NCI-H1092 treated with DMSO at 0.1 percent for 48 hours (cell line): ENCODE measurements around the gene C12orf43.

ENCODE experiments used
- DNase-seq: peaks from one replicate; lab custom pipeline; 2025; lab: John Stamatoyannopoulos, UW

Gene C12orf43

GRCh38 chr12:120999191-121000120 lies 16.8 kb downstream of the C12orf43 start:
- DNase-seq: no peak

GRCh38 chr12:120998435-120998834 lies 17.9 kb downstream of the C12orf43 start:
- DNase-seq: no peak

DNA sequence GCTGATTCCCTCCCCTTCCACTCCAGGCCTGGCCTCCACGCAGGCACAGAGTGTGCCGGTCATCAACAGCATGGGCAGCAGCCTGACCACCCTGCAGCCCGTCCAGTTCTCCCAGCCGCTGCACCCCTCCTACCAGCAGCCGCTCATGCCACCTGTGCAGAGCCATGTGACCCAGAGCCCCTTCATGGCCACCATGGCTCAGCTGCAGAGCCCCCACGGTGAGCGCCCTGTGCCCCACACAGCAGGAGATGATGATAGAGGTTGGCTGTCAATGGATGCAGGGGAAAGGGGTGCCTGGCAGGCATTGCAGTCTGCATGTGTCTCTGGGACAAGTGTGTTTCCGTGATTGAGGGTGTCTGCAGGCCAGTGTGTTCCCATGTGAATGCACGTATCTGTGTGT lies 18.8 kb downstream of the C12orf43 start:
- no peak for DNase-seq

DNA sequence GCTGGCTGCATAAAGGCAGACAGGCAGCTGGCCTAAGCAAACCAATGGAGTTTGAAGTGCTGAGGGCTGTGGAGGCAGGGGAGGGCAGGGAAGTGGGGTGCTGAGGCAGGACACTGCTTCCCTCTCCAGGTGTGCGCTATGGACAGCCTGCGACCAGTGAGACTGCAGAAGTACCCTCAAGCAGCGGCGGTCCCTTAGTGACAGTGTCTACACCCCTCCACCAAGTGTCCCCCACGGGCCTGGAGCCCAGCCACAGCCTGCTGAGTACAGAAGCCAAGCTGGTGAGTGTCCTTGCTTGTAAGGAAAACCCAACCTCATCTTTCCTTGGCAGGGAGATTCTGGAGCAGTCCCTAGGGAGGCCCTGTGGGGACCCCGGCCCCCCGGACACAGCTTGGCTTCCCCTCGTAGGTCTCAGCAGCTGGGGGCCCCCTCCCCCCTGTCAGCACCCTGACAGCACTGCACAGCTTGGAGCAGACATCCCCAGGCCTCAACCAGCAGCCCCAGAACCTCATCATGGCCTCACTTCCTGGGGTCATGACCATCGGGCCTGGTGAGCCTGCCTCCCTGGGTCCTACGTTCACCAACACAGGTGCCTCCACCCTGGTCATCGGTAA lies 20.0 kb downstream of the C12orf43 start:
- DNase-seq: no peak

- no peak for DNase-seq
Observed at GRCh38 chr12:120994589-120995337, 21.5 kb downstream of the C12orf43 start.

GRCh38 chr12:120994059-120994458 lies 22.2 kb downstream of the C12orf43 start:
- no peak for DNase-seq

- DNase-seq: no peak
Observed at GRCh38 chr12:120993496-120993895, 22.8 kb downstream of the C12orf43 start.

- no peak for DNase-seq
Observed at GRCh38 chr12:120992989-120993388, 23.3 kb downstream of the C12orf43 start.

DNA sequence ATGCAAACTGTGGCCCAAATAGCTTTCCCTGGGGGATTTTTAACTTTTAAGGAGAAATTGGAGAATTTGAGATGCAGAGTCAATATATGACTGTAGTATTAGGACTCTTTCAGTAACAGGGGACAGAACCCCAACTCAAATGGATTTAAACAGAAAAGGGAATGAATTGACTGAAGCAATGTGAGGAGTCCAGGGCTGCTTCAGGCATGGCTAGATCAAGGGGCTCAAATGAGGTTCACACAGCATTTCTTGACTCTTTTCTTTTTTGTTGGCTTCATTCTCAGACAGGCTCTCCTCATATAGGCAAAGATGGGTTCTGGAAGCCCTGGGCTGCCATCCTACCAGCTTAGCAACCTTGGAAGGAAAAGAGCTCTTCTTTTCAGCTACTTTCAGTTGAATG lies 24.3 kb downstream of the C12orf43 start:
- no peak for DNase-seq

GRCh38 chr12:120990487-120991055 lies 25.7 kb downstream of the C12orf43 start:
- no peak for DNase-seq

GRCh38 chr12:120989687-120990086 lies 26.6 kb downstream of the C12orf43 start:
- no peak for DNase-seq

GRCh38 chr12:120988658-120989057 lies 27.6 kb downstream of the C12orf43 start:
- no peak for DNase-seq

DNA sequence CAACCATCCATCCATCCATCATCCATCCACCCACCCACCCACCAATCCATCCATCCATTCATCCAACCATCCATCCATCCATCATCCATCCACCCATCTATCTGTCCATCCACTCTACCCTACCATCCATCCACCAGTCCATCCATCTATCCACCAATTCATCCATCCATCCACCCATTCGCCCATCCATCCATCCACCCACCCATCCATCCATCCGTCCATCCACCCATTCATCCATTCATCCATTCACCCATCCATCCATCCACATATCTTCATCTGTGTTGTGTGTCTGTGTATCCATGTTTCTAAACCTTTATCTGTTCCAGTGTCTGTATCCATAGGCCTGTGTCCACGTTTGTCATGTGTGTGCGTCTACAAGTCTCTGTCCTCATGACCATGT lies 28.1 kb downstream of the C12orf43 start:
- DNase-seq: no peak

GRCh38 chr12:120984351-120984898 lies 31.9 kb downstream of the C12orf43 start:
- DNase-seq: no peak

DNA sequence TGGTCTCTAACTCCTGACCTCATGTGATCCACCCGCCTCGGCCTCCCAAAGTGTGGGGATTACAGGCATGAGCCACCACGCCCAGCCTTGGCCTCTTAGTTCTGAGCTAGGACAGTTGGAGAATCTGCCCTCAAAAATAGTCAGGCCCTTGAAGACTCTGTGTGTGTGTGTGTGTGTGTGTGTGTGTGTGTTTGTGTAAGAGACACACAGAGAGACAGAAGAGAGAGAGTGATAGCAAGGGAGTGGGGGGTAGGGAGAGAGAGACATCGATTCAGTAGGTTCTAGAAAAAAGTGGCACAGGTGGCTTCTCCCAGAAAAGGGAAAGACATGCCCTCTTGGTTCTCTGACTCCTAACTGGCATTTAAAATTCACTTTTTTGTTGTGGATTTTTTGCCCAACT lies 32.5 kb downstream of the C12orf43 start:
- no peak for DNase-seq

- DNase-seq: no peak
Observed at GRCh38 chr12:120982659-120983058, 33.6 kb downstream of the C12orf43 start.

DNA sequence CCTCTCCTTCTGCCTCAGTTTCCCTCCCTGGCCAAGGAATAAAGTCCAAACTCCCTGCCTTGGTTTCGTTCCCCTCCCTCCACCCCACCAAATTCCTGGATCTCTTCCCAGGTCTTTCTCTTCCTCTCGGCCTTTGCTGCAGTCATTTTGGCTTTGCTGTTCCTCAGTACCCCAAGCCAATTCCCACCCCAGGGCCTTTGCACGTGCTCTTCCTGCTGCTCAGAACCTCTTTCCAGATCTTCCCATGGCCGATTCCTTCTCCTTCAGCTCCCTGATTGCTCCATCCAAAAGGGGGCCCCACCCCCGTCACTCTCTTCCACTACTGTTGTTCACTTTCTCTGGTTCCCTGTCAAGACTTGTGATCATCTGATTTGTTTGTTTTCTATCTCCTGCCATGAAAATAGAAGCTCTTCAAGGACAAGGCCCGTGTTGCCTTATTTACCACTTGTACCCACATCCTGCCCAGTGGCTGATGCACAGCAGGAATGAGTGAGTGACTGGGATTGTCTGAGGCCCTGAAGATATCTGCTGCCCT lies 34.8 kb downstream of the C12orf43 start:
- no peak for DNase-seq

DNA sequence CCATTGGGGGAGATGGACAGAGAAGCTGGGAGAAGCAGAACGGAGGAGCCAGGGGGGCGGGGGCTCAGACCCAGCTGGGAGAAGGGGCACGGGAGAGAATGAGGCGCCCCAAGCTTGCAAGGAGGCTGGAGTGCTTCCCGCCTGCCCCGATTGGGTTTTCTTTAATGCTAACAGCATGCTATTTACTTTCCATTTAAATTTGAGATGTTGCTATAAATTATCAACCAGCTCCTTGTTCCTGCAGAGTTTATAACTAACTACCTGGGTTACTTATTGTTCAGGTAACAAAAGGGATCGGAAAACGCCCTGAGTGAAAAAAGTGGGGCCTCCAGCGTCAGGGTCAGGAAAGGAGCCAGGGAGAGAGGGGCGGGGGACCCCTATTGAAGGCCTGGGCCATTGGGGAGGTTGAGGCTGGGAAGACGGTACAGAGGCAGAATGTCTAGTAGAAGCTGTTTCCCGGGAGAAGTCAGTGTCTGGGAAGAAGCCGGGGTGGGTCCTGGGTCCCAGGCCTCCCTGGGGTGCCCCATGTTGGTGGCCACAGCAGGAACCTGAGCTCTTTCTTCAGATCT lies 35.4 kb downstream of the C12orf43 start:
- DNase-seq: no peak

GRCh38 chr12:120979862-120980696 lies 36.2 kb downstream of the C12orf43 start:
- DNase-seq: no peak

- no peak for DNase-seq
Observed at GRCh38 chr12:120979220-120979861, 36.9 kb downstream of the C12orf43 start.
